GM06990 (cell line): ENCODE results near the gene FAM118A.

Experiments
- DNase-seq: peaks from one replicate; pipeline ENCODE4 v3.0.0-alpha.2; 2011; ENCODE audit not compliant: insufficient read length; ENCODE audit errors: extremely low read depth
- H3K27me3 ChIP-seq: replicated peaks from 2 replicates; pipeline ENCODE4 v1.6.0; 2011; ENCODE audit warnings: low read length; ENCODE audit not compliant: control insufficient read depth, insufficient read depth
- H3K36me3 ChIP-seq: 2 replicates; pipeline ENCODE4 v1.5.1; 2011; ENCODE audit warnings: low read length; ENCODE audit not compliant: control insufficient read depth, insufficient read depth
- H3K4me3 ChIP-seq: replicated peaks from 2 replicates; pipeline ENCODE4 v1.5.1; 2011; ENCODE audit warnings: low read depth, mild to moderate bottlenecking, control low read depth, low read length
- CTCF ChIP-seq: IDR thresholded peaks from 2 replicates; pipeline ENCODE4 v1.5.1; 2011; ENCODE audit warnings: low read length, control low read depth, mild to moderate bottlenecking, inconsistent platforms; ENCODE audit not compliant: insufficient read depth, poor library complexity, severe bottlenecking

FAM118A gene

GRCh38 chr22:45332001-45332400, 22.3 kb downstream of the FAM118A start:
- no peak for TF ChIP-seq CTCF
- Histone ChIP-seq H3K36me3 (peaks cover 2% of the 10 kb centered on the region), H3K27me3 (no peaks in the 10 kb centered on the region), H3K4me3 (no peak overlapping the region)
- DNase-seq = no peak

GRCh38 chr22:45334068-45334467, 24.3 kb downstream of the FAM118A start:
- peaks cover 2% of the 10 kb centered on the region for H3K36me3 ChIP-seq
- TF ChIP-seq CTCF = no peak
- no peak overlapping the region for H3K4me3 ChIP-seq
- no peak for DNase-seq
- H3K27me3 ChIP-seq = no peaks in the 10 kb centered on the region

- no peak for TF ChIP-seq CTCF
- no peak overlapping the region for H3K4me3 ChIP-seq
- H3K36me3 ChIP-seq = peaks cover 2% of the 10 kb centered on the region
- DNase-seq = no peak
- no peaks in the 10 kb centered on the region for H3K27me3 ChIP-seq
Observed at GRCh38 chr22:45334528-45334927, 24.8 kb downstream of the FAM118A start.

GRCh38 chr22:45335021-45335818, 25.5 kb downstream of the FAM118A start:
- peaks cover 5% of the 10 kb centered on the region for H3K36me3 ChIP-seq

GRCh38 chr22:45335854-45336522, 26.3 kb downstream of the FAM118A start:
- DNase-seq = no peak
- no peak for TF ChIP-seq CTCF
- Histone ChIP-seq H3K4me3 (no peak overlapping the region), H3K27me3 (no peaks in the 10 kb centered on the region), H3K36me3 (peaks cover 5% of the 10 kb centered on the region)

More at GRCh38 chr22:45335021-45335818, 25.5 kb downstream of the FAM118A start:
- no peak for TF ChIP-seq CTCF
- H3K27me3 ChIP-seq = no peaks in the 10 kb centered on the region
- no peak for DNase-seq
- no peak overlapping the region for H3K4me3 ChIP-seq
